Measurements from ENCODE around the gene PDZD2.

GRCh38 chr5:32130865-32131264 is 491.9 kb downstream of the PDZD2 start:
- TF ChIP-seq EZH2 (IDR thresholded peaks at IDR 0.05; ENCODE audit: borderline replicate concordance, low read depth, low read length, poor library complexity, severe bottlenecking) = no peak
- TF ChIP-seq CTCF (conservative IDR thresholded peaks at IDR 0.05; ENCODE audit: low read depth, low read length) = no peak
